Dedifferentiated amniotic fluid mesenchymal stem cell (primary cell): Measurements from ENCODE around the gene GRK5.
"Not testable (repeated sequence)": the region's sequence is repeated elsewhere in the genome, so short reads cannot be mapped to it uniquely, and the experiment has no call there.

Experiments
- DNase-seq: peaks from one replicate; pipeline ENCODE4 v3.0.0-alpha.2; 2016; ENCODE audit errors: extremely low spot score

The GRK5 gene

GRCh38 chr10:119250641-119251314 lies 43.4 kb downstream of the GRK5 start:
- peak; percentile 54 for DNase-seq

DNA sequence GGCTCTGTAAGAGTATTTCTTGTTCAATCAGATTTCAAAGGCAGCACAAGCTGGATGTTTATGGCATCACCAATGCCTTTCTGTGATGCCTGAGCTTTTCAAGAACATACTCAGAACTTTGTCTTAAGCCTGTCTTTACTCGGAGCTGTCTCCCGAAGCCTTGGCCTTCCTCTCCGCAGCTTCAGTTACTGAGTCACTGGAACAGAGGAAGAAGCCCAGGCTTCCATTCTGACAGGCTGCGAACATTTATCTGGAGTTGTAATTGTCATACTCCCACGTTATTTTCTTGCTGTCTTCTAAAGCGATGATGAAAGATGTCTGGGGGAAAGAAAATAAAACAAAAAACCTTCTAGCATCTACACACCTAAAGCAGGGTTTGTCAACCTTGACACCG lies 43.9 kb downstream of the GRK5 start:
- DNase-seq = peak; percentile 76

- DNase-seq = no peak
Measured at GRCh38 chr10:119252051-119252465, 44.7 kb downstream of the GRK5 start.

DNA sequence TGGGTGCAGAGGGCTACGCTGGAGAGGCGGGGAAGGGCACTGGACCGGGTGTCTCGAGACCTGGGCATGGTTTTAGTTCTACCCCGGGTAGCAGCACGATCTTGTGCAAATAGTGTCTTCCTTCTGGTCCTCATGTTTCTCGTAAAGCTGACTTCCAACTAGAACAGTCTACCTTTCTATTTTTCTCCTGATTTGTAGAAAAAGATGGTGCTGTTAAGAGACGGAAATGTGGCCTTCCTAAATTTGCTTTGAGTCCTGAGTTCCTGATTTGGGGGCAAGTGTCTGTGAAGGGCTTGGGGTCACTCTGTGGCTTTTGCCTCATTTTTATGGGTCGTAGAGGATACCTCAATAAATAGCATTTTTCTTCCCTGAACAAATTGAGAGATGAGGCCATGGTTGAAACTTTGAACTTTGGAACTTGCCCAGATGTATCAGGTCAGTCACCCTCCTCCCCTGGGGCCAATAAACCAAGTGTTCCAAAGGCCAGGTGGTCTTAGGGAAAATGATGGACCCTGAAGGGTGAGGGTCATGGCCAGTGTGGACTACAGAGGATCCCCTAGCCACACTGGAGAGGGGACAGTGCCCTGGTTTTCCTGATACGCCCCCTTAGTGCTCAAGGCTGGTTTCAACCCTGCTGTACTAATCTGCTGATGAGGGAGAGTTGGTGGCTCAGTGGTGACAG lies 45.2 kb downstream of the GRK5 start:
- no peak for DNase-seq

DNA sequence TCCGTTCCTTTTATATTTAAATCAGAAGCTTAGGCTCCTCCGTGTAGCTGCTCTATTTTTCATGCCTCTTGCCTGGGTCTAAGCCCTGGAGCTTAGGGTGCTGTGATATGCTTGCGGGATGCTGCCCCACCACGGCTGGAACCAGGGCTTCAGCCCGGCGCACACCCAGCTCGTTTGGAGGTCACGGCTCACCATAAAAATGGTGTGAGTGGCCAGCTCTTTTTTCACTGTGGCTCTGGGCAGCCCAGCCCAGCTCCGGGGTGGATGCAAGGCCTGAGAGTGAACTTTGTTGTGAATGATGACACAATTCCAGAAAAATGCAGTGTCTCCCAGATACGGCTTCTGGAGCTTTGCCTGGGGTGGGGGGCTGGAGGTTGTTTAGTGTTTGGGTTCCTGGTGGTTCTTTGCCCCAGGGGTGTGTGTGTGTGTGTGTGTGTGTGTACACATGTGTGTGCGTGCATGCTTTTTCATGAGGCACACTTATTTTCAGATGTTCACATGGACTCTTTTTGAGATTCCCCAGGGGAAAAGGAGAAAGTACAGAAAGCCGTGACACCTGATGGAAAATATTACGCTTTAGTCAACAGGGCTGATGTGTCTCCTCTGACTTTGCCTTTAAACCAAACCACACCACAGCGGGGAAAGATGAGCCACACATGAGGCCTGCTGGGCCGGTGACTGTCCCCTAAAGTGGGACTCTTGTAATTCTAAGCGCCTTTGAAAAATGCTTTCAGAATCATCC lies 46.2 kb downstream of the GRK5 start:
- peak; percentile 87 for DNase-seq

DNA sequence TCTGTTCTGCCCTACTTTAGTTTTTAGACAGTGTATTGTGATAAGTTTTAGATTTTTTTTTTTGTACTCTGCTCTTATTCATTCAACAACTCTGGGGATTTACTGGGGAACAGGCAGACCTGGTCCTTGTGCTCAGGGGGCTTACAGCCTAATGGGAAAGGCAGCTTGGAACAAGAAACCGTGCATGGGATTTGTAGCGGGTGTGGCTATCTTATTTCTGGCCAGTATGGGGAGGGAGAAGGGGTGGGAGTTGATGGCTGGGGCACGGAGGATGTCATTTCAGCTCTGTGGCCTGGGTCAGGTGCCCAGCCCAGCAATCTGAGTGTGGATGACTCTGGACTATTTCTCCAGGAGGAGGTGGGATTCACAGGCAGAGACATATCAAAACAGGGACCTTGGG lies 47.0 kb downstream of the GRK5 start:
- no peak for DNase-seq

DNA sequence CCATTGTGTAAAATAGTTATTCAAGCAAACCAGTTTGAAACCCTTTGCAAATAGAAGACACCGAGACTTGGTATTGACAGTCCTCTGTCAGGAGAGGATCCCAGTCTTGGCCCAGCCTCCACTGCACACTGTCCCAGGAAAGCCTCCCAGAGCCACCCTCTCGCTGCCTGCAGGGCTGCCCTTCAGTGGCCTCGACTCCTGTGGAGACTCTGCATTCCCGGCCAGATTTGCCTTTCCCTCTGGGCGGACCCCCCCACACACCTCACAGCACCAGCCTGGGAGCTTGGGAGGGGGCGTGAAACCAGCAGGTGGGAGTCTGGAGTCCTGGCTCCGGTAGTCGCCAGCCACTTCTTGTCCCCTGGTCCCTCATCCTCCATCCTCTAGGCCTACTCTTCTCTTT lies 48.7 kb downstream of the GRK5 start:
- DNase-seq = no peak

DNA sequence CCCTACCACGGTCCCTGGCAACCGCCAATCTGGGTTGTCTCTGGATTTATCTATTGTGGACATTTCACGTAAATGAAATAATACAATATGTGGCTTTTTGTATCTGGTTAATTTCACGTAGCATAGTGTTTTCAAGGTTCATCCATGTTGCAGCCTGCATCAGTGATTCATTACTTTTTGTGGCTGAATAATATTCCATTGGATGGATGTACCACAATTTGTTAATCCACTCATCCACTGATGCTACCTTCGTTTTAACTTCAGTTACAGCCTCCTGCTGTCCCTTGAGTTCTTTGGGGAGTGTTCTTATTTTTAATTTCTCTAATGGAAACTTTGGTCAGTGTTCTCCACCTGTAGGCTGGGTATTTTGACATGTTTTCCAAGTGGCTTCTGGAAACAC lies 49.5 kb downstream of the GRK5 start:
- DNase-seq = no peak

DNA sequence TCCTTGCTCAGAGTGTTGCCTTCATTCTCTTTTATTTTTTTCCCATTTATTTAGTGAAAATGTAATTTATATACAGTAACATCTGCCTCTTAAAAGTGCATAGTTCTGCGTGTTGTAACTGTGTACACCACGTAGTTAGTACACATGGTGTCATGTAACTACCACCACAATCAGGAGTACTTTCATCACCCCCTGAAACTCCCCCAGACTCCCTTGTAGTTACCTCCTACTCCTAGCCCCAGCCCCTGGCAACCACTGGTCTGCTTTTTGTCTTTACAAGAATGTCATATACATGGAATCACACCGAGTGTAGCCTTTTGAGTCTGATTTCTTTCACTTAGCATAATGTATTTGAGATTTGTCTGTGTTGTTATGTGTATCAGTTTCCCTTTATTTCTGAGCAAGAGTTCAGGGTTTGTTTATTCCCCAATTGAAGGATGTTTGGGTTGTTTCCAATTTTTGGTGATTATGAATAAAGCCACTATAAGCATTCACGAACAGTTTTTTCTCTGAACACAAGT lies 50.6 kb downstream of the GRK5 start:
- DNase-seq = no peak

- DNase-seq = no peak
Measured at GRCh38 chr10:119259345-119259744, 52.0 kb downstream of the GRK5 start.

DNA sequence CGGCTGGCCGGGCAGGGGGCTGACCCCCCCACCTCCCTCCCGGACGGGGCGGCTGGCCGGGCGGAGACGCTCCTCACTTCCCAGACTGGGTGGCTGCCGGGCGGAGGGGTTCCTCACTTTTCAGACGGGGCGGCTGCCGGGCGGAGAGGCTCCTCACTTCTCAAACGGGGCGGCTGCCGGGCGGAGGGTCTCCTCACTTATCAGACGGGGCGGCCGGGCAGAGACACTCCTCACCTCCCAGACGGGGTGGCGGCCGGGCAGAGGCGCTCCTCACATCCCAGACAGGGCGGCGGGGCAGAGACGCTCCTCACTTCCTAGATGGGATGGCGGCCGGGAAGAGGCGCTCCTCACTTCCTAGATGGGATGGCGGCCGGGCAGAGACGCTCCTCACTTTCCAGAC lies 53.6 kb downstream of the GRK5 start:
- not testable (repeated sequence) for DNase-seq

GRCh38 chr10:119263951-119264617 lies 56.7 kb downstream of the GRK5 start:
- DNase-seq = no peak

DNA sequence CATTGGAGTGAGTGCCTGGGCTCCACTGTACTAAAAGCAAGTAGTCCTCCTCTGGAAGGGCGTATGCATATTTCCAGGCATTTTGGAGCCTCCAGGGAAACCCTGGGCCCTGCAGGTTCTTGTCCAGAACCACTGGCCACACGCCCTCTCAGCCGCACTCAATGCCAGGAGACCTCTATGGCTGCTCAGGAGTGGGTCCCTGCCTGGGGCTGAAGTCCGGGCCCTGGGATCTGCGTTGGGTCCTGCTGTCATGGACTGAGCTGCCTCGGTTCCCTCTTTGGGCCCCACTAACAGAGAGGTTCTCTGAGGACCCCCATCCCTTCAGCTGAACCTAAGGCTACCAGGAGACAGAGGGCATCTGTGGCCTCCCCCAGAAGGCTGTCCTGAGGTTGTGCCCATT lies 58.3 kb downstream of the GRK5 start:
- no peak for DNase-seq

GRCh38 chr10:119267384-119267783 lies 60.0 kb downstream of the GRK5 start:
- no peak for DNase-seq

GRCh38 chr10:119268428-119268827 lies 61.1 kb downstream of the GRK5 start:
- no peak for DNase-seq

GRCh38 chr10:119268871-119269506 lies 61.6 kb downstream of the GRK5 start:
- no peak for DNase-seq

- no peak for DNase-seq
Measured at GRCh38 chr10:119269737-119270136, 62.4 kb downstream of the GRK5 start.

GRCh38 chr10:119270762-119271366 lies 63.5 kb downstream of the GRK5 start:
- DNase-seq = no peak

GRCh38 chr10:119272338-119272734 lies 65.0 kb downstream of the GRK5 start:
- DNase-seq = not testable (repeated sequence)

DNA sequence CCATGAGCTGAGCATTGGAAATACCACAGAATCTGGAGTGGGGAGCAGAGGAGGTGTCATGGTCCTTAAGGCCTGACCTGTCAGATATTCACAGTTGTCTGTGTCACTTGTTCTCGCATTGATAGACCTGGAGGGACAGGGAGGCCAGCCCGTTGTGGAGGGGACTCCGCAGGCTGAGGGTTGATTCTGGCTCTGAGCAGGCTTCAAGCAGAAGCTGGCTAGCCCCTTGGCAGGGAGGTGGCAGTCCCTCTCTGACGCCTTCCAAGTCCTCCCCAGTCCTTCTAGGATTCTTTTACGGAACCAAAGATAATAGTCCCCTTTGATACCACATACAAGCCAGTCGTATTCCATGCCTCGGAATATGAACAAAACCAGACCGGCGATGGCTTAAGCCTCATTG lies 65.4 kb downstream of the GRK5 start:
- no peak for DNase-seq

DNA sequence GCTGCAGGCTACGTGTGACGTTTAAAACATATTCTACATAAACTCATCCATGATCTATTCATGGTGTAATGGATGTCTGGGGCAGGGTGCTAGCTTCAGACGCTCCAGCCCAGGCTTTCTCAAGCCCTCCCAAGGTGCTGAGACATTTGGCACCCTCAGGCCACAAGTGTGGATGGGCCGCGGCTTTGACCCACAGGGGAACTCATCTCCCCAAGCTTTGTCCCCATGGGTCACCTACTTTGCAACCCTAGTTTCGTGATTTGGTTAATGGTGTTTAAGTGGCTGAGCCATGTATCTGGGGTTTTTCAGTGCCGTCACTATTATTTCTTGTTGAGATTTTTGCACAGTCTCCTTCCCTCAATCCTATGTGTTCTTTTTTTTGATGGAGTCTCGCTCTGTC lies 66.0 kb downstream of the GRK5 start:
- no peak for DNase-seq
